ENCODE measurements around the gene UBIAD1.

DNA sequence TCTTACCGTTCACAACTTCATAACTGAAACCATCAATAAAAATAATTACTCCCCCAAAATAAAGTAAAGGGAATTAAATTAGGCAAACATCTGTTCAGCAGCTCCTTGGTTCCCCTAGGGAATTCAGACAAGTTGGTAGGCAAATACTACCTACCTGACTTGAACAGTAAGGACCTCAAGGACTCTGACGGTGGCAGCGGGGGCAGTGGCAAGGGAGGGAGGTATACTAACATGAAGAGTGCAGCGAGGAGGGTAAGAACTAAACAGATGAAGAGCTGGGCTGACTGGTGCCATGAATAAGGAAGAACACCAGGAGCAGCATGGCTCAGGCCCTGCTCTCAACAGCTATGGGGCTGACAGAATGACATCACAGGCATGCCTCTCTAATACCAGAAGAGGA lies 43.8 kb upstream of the UBIAD1 start:
- TF ChIP-seq CTCF (conservative IDR thresholded peaks at IDR 0.05; ENCODE audit: low read length) (no peak), EZH2phosphoT487 (IDR thresholded peaks at IDR 0.05; ENCODE audit: borderline replicate concordance, low read depth, low read length) (no peak)

Data from OCI-LY7 (cell line).